ENCODE data around the gene PTGIR.

The PTGIR gene

DNA sequence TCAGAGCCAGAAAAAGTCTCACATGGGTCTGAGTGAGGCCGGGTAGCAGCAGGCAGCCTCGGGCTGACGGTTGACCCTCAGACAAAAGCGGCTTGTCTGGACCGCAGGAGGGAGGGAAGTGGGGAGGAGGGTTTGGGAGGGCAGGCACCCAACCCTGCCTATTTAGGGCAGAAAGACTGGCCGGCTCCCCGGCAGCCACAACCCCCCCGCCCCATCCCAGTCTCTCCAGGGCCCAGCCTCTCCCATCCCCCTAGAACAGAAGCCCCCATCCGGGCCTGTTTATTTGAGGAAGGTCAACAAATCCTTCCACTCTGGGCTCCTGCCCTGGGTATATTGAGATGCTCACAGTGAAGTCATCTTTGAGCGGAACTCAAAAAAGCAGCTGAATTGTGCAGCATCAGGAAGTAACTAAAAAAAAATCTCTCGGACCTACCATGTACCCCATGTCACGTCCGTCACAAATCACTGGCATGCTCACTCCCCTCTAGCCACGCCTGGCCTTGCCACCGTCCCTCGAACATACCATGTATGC is 29.8 kb upstream of the PTGIR start:
- H3K27ac ChIP-seq, result no peak overlapping the region
- H3K4me3 ChIP-seq (ENCODE audit: low read depth, low read length), result no peak overlapping the region
- H3K36me3 ChIP-seq (replicated peaks), result no peaks in the 10 kb centered on the region
- TF ChIP-seq, protein P1, sequence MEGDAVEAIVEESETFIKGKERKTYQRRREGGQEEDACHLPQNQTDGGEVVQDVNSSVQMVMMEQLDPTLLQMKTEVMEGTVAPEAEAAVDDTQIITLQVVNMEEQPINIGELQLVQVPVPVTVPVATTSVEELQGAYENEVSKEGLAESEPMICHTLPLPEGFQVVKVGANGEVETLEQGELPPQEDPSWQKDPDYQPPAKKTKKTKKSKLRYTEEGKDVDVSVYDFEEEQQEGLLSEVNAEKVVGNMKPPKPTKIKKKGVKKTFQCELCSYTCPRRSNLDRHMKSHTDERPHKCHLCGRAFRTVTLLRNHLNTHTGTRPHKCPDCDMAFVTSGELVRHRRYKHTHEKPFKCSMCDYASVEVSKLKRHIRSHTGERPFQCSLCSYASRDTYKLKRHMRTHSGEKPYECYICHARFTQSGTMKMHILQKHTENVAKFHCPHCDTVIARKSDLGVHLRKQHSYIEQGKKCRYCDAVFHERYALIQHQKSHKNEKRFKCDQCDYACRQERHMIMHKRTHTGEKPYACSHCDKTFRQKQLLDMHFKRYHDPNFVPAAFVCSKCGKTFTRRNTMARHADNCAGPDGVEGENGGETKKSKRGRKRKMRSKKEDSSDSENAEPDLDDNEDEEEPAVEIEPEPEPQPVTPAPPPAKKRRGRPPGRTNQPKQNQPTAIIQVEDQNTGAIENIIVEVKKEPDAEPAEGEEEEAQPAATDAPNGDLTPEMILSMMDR (IDR thresholded peaks at IDR 0.05; ENCODE audit: low read depth, low read length, missing control alignments), result no peak
- DNase-seq, result no peak
- in situ Hi-C loops (cut with HindIII; ENCODE audit: low pct_ligation_motif_present, low sequenced_read_pairs), result no loop called here
- no peaks in the 10 kb centered on the region for H3K27me3 ChIP-seq (replicated peaks)

DNA sequence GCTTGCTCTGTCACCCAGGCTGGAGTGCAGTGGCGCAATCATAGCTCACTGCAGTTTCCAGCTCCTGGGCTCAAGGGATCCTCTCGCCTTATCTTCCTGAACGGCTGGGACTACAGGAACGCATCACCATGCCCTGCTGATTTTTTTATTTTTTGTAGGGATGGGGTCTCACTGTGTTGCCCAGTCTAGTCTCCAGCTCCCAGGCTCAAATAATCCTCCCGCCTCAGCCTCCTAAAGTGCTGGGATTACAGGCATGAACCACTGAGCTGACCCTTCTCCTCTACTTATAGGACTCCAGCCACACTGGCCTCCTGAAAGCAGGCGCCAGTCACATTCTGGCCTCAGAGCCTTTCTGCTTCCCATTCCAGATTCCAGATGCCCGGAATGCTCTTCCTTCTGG is 25.6 kb upstream of the PTGIR start:
- H3K27me3 ChIP-seq (replicated peaks), result no peaks in the 10 kb centered on the region
- DNase-seq, result no peak
- TF ChIP-seq, protein P1 (IDR thresholded peaks at IDR 0.05; ENCODE audit: low read depth, low read length, missing control alignments), result no peak
- H3K36me3 ChIP-seq (replicated peaks), result no peaks in the 10 kb centered on the region
- H3K27ac ChIP-seq, result no peak overlapping the region
- in situ Hi-C loops (cut with HindIII; ENCODE audit: low pct_ligation_motif_present, low sequenced_read_pairs), result no loop called here
- H3K4me3 ChIP-seq (ENCODE audit: low read depth, low read length), result no peak overlapping the region

DNA sequence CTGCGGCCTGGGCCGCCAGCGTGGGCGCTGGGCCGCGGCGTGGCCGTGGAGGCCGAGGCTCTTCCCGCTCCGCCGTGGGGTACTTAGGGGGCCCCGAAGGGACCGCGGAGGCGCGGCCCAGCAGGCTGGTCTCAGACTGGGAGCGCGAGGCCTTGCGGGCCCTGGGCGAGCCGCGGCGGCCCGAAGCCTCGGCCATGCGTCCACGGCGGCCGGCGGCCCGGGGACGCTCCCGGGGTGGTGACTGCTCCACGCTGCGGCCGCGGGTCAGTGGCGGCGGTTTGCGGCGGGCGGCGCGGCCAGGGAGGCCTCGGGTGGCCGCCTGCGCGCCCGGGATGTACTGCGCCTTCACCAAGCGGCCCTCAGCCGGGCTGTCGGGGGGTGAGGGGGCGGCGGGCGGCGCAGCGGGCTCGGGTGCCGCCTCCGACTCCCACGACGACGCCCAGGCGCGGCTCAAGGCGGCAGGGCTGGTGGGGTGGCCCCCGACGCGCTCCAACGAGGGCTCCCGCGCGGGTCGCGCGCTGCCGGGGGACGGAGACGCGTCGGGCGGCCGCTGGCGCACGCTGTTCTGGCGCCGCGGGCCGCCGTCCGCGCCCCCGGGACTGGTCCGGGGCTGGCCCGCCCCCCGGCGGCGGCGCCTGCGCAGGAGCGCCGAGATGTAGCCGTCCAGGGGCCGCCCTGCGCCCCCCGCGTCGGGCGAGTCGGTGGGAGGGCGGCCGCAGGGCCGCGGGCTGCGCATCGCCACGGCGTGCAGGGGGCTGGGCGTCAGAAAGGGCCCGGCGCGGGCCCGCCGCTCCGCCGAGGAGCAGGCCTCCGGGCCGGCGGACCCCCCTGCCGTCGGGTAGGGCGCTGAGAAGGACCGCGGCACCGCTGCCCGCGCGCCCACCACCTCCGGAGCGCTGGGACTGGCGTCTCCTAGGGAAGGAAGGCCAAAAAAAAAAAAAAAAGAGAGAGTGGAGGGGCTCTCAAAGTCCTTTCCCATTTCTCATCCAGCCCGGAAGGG is 24.4 kb upstream of the PTGIR start:
- Histone ChIP-seq H3K27ac (no peak overlapping the region), H3K27me3 (replicated peaks) (no peaks in the 10 kb centered on the region), H3K36me3 (replicated peaks) (no peaks in the 10 kb centered on the region), H3K4me3 (ENCODE audit: low read depth, low read length) (no peak overlapping the region)
- in situ Hi-C loops (cut with HindIII; ENCODE audit: low pct_ligation_motif_present, low sequenced_read_pairs), result no loop called here
- TF ChIP-seq, protein P1 (IDR thresholded peaks at IDR 0.05; ENCODE audit: low read depth, low read length, missing control alignments), result no peak
- DNase-seq, result no peak

DNA sequence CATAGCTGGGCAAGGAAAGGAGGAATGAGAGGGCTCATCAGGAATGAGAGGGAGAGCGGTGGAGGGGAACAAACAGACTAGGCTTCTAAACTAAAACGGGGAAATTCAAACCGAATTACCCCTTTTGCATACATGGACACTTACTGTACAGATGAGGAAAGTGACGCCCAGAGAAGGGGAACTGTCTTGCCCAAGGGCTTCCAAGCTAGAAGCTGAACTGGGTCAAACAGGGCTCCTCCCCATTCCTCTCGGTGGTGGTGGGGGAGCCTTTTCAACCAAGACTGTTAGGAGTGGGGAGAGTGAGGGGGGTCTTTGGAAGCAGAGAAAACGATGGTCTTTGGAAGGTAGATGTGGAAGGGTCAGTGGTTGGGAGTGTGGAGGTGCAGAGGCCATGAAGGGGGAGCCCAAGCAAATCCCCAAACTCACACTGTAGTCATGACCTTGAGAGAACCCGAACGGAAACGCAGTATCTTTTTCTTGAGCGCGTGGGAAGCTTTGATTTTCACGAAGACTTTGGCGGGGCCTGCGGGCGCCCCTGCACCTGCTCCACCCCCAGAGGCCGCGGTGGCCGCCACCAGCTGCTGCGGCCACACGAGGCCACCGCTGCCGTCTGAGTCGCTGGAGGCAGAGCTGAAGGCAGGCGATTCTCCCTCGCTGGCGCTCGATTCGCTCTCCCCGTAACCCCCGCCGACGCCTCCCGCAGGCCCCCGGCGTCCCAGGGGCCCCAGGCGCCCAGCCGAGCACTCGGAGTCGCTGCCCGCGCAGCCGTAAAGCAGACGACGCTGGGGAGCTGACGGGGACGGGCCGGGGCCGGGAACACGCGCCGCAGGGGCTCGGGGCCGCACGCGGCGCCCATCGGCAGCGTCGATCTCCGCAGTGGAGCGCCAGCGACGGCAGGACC is 23.4 kb upstream of the PTGIR start:
- Histone ChIP-seq H3K27me3 (replicated peaks) (no peaks in the 10 kb centered on the region), H3K27ac (no peak overlapping the region), H3K36me3 (replicated peaks) (no peaks in the 10 kb centered on the region), H3K4me3 (ENCODE audit: low read depth, low read length) (no peak overlapping the region)
- DNase-seq, result no peak
- in situ Hi-C loops (cut with HindIII; ENCODE audit: low pct_ligation_motif_present, low sequenced_read_pairs), result no loop called here
- TF ChIP-seq, protein P1 (IDR thresholded peaks at IDR 0.05; ENCODE audit: low read depth, low read length, missing control alignments), result no peak

DNA sequence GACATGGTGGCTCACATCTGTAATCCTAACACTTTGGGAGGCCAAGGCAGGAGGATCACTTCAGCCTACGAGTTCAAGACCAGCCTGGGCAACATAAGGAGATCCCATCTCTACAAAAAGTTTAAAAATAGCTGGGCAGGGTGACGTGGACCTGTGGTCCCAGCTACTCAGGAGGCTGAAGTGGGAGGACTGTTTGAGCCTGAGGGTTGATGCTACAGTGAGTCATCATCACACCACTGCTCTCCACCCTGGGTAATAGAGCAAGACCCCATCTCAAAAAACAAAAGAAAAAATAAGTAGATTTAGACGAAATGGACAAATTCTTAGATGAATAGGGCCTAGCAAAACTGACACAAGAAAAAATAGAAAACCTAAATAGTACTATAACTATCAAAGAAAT is 21.5 kb upstream of the PTGIR start:
- in situ Hi-C loops (cut with HindIII; ENCODE audit: low pct_ligation_motif_present, low sequenced_read_pairs), result no loop called here
- no peak for DNase-seq
- no peaks in the 10 kb centered on the region for H3K36me3 ChIP-seq (replicated peaks)
- no peak overlapping the region for H3K27ac ChIP-seq
- TF ChIP-seq, protein P1 (IDR thresholded peaks at IDR 0.05; ENCODE audit: low read depth, low read length, missing control alignments), result no peak
- no peak overlapping the region for H3K4me3 ChIP-seq (ENCODE audit: low read depth, low read length)
- no peaks in the 10 kb centered on the region for H3K27me3 ChIP-seq (replicated peaks)
